Left colon (tissue), 2 donors: Measurements from ENCODE around the gene PYGL. TPM values are rescaled to one million over a fixed set of nuclear protein-coding genes. Genes with fewer than 3 reads are reported as not detected.

Experiments used
- total RNA-seq, 2 donors: library from RNA; stranded (reverse); fragmentation: NEBNext Ultra II Directional; extraction: Animal tissue kit (Norgen Biotek cat#: 25700); gene quantifications; one replicate each; pipeline ENCODE4 v1.2.1, GENCODE V29; 2021
- donor health status: DM: no; HTN: no; CAD: no.
- donor health status: DM: yes; HTN: yes; CAD: no.

The PYGL gene
- total RNA-seq, 2 donors from 2014 or later: 32.9 to 55.6 TPM

Other genes starting within 250 kb of the PYGL start
- gene NIN, start 113.3 kb downstream of the PYGL start, total RNA-seq: 10 to 100 TPM; 21.0 to 24.7 TPM
- gene ABHD12B, start 72.4 kb downstream of the PYGL start, total RNA-seq: 10 to 100 TPM in 1 of 2 donors, 1 to 10 TPM in 1; 3.9 to 12.7 TPM
- gene TRIM9, start 150.6 kb upstream of the PYGL start, total RNA-seq: 1 to 10 TPM; 3.8 to 6.2 TPM